SW 1271 (cell line): Measurements from ENCODE around the gene RHOB.
"Not testable (repeated sequence)": the region's sequence is repeated elsewhere in the genome, so short reads cannot be mapped to it uniquely, and the experiment has no call there.

ENCODE experiments used
- DNase-seq, 2 experiments: peaks; one replicate each; lab custom pipeline; 2025; lab: John Stamatoyannopoulos, UW

The RHOB gene

GRCh38 chr2:20476481-20476880 lies 29.6 kb downstream of the RHOB start:
- DNase-seq: no peak

- DNase-seq: no peak
These were observed 30.1 kb downstream of the RHOB start for GRCh38 chr2:20476950-20477349.

GRCh38 chr2:20478961-20479360 lies 32.1 kb downstream of the RHOB start:
- no peak for DNase-seq

- no peak for DNase-seq
These were observed 33.0 kb downstream of the RHOB start for GRCh38 chr2:20479835-20480234.

GRCh38 chr2:20480913-20481312 lies 34.0 kb downstream of the RHOB start:
- DNase-seq: no peak

GRCh38 chr2:20481798-20482405 lies 35.0 kb downstream of the RHOB start:
- DNase-seq: no peak

- DNase-seq: no peak
These were observed 35.9 kb downstream of the RHOB start for GRCh38 chr2:20482725-20483124.

GRCh38 chr2:20483194-20483895 lies 36.5 kb downstream of the RHOB start:
- no peak for DNase-seq

GRCh38 chr2:20484034-20484617 lies 37.3 kb downstream of the RHOB start:
- no peak for DNase-seq

- no peak for DNase-seq
These were observed 38.1 kb downstream of the RHOB start for GRCh38 chr2:20484810-20485611.

GRCh38 chr2:20485612-20486388 lies 38.9 kb downstream of the RHOB start:
- no peak for DNase-seq

- DNase-seq: no peak
These were observed 39.7 kb downstream of the RHOB start for GRCh38 chr2:20486571-20486970.

- no peak for DNase-seq
These were observed 40.1 kb downstream of the RHOB start for GRCh38 chr2:20487030-20487391.

- no peak for DNase-seq
These were observed 40.7 kb downstream of the RHOB start for GRCh38 chr2:20487392-20488174.

GRCh38 chr2:20488201-20488641 lies 41.3 kb downstream of the RHOB start:
- DNase-seq: no peak

- no peak for DNase-seq
These were observed 41.9 kb downstream of the RHOB start for GRCh38 chr2:20488782-20489181.

- DNase-seq: no peak
These were observed 43.7 kb downstream of the RHOB start for GRCh38 chr2:20490300-20491181.

GRCh38 chr2:20491739-20492531 lies 45.1 kb downstream of the RHOB start:
- no peak for DNase-seq

- not testable (repeated sequence) for DNase-seq
These were observed 46.2 kb downstream of the RHOB start for GRCh38 chr2:20493095-20493494.
